ENCODE results near the gene OR52H1.

OR52H1 gene

DNA sequence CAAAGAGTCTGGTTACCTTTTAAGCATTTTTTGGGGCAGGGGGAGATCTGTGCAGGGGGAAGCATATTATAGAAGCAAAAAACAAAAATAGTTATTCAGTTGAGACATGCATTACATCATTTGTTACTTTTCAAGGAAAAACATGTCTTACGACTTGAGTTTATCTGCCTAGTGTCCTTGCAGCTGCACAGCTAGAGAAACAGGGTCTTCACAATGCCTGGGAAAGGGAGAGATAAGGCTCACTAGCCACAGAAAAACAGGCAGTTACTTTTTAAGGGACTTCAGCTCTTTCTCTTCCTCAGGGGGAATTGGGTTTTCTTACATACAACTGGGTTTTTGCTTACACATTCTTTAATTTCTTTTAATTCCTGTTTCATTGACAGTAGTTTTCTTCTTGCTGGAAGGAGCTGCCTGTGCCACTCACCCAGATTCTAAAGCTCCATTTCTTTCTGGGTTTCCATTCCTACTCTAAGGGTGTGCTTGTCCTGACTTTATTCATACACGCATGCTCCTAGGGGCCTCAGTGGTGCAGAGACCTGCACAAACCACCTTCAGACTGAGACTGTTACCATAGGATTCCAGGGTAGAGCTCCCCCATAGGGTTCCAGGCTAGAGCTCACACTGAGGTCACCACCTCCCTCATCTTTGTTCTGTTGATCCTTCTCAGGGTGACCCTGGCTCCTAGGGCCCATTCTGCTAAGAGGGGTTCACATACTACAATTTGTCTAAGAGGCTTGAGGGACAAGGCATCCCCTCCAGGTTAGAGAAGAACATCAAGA is 17.1 kb downstream of the OR52H1 start:
- DNase-seq: no peak

DNA sequence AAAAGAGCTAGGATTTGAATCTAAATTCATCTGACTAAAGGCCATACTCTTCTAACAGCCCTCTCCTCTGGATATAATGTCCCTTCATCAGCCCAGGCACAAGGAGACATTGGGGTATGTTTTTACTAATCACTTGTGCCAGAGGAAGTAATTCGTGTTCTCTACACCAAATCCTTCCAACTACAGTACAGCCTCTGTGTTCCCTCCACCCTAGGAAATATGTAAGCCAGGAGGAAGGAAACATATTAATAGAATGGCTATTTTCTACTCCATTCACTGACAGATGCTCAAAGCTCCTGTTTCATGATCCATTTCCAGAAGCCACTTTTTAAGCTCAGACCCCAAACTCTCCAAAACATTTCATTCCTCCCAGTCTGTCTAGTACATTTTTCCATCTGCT is 19.8 kb downstream of the OR52H1 start:
- DNase-seq: no peak

DNA sequence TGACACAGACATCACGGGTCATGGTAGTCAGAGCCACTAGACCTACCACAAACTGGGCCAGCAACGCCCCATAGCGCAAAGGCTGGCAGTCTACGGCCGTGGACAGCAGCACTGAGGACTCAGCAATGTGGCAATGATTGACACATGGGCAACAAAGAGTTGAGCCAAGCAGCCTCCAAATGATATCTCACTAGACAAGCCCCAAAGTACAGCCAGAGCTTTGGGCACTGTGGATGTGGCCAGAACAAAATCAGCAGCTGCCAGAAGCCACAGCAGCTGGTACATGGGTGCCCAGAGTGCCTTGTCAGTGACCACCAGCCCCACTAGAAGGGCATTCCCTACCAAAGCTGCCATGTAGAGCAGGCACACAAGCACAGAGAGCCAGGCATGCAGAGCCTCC is 20.6 kb downstream of the OR52H1 start:
- DNase-seq: no peak

DNA sequence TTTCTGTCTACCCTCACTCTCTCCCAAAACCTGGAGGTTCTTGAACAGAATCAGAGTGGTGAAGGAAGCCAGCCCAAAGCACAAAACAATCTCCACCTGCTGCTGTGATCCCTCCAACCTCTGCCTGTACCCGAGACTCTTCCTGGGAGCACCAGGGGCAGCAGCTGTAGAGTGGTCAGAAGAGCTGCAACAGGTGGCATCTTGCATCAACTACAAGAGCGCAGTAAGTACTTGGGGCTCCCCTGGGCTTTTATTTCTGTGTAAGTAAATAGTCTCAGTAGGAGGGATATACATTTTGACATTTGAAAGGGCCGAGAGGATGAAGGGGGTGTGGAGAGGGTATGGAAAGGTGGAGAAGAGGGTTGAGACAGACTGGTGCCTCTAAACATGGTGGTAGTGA is 23.6 kb downstream of the OR52H1 start:
- DNase-seq: no peak

DNA sequence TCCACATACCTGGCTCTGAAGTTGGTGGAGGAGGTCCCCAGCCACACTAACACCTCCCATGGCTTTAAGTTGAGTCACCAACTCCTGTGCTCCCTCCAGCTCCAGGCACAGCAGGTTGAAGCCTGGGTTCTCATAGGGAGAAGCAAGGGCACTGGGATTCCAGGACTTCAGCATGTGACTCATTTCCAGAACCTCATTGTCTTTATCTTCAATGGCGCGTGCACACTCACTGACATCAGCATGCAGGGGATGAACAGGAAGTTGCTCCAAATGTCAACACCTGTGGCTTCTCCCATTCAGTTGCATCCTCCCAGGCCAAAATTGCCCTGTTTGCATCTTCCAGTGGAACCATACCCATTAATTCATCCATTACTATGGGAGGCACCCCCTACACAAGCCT is 26.0 kb downstream of the OR52H1 start:
- no peak for DNase-seq

DNA sequence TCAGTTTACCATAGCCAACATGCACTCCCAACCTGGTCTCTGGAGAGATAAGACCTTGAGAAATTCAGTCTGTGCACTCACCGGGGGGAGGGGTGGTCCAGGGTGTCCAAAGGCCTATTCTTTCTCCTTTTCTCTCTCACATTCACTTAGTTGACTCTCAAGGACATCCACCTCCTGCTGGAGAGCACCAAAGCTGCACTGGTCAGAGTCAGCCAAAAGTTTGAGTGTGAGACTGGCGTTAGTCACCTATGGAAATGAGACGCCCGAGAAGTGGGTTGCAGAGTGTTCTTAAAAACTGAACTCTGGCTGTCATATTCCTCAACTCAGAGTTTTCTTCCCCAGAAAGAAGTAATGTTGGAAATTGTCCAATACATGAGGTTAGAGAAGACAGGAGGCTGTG is 26.8 kb downstream of the OR52H1 start:
- DNase-seq: no peak

DNA sequence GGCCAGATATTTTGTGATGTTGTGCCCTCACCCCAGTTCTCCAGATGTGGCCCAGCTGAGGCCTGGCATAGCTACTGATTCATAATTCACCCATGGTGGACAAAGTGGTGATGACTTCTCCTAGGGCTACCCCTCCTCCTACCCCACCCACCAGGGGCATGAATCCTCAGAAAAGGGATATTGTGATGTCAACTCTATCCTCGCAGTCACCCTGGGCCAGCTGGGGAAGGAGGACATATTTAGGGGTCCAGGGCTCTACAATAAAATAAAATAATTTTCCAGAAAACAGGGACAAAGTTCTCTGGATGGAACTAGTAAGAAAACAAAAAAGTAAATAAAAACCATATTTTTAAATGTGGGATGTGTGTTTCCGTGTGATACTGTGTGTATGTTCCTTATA is 31.7 kb downstream of the OR52H1 start, which contains the start of gene UBQLNL:
UBQLNL (minus strand) TSS at position 101 of the 400 bp plus-strand sequence. CDS start 258 bp downstream, outside the sequence.
- no peak for DNase-seq

DNA sequence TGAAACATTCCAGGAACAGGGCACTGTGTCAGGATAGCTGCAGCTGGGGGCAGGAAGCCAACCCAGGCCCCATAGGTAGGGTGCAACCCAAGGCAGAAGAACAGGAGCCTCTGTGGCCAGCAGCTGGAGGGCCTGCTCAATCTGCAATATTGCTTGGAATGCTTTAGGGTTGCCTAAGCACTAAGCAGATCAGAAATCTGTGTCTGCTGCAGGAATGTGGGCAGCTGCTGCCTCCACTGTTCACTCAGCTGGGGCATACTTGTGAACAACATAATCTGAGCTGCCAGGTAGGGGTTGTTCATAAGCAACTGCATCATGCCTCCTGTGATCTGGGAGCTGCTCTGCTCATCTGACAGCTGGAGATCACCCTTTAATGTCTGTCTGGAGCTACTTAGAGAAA is 33.5 kb downstream of the OR52H1 start:
- no peak for DNase-seq

DNA sequence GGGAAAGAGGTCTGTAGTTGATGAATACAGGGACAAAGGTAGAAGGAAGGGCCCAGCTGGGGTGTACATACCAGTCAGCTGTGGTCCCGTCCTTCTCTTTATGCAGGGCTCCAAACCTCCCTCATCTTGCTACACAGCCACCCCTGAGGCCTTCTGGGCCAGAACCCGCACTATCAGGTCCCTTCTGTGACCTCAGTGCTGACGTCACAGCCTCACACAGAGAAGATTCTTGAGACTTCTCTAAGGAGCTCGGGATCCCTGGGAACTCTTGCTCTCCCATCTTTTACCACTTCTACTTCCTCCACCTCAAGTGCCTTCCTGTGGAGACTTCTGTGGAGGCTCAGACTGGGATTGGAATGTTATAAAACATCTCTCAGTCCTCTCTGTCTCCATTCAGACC is 38.5 kb downstream of the OR52H1 start, which contains the start of gene UBQLN3:
UBQLN3 (minus strand) TSS at position 155 of the 400 bp plus-strand sequence. CDS start 399 bp downstream, outside the sequence.
- DNase-seq: no peak

DNA sequence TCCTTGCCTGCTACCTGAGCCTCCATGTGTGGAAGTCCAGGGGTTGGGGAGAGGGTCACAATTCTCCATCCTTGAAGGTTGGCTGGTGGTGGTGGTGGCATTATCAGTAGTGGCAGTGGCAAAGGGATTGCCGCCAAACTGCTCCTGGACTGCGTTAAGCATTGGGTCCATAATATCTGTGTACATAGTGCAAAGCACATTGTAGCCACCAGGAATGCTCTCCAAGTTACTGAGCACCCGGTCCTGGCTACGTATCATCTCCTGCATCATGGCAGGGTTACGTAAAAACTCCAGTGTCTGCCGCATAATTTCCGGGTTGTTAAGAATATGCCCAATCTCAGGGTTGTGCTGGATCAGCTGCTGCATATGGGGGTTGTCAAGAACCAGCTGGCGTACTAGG is 39.7 kb downstream of the OR52H1 start:
- no peak for DNase-seq

DNA sequence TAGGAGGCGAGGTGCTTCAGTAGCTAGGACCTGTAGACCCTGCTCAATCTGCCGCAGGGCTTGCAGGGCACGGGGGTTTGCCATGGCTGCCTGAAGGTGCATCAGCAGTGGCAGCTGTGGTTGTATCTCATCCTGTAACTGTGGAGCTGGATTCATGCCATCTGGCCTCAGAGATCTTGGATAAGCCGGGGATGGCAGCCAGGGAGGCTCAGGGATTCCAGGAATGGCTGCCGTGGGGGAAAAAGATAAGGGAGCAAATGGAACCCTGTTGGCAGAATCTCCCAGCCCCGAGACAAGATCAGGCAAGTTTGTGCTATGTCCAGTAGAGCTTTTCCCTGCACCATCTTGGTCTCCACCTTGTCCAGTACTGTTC is 40.4 kb downstream of the OR52H1 start:
- DNase-seq: no peak

DNA sequence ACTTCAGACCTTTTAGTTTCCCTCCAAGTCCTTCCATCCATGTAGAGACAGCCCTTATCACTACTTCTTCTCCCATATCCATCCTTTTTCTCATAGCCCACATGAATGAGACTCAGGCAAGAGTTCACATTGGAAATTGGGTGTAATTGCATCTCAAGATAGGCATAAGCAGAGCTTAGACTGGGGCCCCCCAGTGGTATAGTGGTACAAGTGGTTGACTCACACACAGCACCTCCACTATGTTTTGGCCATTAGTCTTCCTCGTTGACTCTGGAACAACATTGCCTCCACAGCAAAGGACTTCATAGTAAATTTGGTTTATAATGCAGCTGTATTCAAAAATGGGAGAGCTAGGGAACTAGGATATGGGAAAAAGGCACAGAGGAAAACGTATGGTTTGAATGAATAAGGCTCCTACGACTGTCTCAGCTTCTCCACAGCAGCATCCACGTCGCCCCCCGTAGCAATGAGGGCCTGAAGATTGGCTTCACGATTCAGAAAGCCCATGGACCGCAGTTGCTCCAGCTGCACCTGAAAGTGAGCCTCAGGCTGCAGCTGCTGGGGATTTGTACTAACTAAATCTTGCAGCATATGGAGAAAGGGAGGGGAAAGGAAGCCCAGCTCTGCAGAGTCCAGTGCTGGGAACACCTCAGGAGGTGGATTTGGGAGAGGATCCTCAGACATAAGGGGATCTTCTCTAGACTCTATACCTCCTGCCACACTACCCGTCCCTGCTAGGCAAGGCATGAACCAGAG is 41.0 kb downstream of the OR52H1 start:
- DNase-seq: no peak

DNA sequence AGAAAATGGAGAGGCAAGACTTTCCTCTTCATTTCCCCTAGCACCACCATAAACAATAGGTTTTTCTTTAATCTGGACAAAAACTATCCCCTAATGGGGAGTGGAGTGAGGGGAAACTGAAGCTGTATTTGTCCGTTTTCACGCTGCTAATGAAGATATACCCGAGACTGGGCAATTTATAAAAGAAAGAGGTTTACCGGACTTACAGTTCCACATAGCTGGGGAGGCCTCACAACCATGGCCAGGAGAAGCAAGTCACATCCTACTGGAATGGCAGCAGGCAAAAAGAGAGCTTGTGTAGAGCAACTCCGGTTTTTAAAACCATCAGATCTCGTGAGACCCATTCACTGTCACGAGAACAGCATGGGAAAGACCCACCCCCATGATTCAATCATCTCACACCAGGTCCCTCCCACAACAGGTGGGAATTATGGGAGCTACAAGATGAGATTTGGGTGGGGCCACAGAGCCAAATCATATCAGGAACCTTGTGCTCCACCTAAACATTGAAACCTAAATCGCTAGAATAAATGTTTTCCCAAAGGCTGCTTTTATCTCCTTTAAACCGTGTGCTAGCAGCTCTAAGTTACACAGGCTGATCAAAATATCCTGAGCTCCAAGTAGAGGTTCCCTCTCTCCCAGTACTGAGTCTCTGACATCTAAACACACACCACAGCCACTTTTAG is 42.8 kb downstream of the OR52H1 start:
- DNase-seq: no peak

DNA sequence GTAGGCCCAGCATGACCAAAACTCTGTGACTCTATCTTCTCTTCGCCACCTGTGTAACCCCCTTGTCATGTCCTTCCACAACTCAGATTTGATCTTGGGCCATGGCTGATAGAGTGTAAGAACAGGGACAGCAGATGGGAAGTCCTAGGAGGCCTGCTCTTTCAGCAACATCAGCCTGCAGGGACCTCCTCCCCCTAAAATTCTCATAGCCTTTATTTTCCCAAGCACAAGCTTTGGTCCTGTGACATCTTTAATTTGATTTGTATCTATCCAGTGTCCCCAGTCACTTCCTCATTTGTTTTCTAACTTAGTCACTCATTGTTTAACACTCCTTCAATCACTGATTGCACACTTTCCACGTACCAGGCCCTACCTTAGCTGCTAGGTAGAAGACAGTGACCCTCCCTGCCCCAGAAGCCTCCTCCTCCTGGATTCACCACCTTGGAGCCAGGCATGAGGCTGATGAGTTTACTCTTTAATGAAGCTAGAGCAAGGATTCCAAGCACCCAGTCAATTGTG is 43.9 kb downstream of the OR52H1 start:
- DNase-seq: no peak

DNA sequence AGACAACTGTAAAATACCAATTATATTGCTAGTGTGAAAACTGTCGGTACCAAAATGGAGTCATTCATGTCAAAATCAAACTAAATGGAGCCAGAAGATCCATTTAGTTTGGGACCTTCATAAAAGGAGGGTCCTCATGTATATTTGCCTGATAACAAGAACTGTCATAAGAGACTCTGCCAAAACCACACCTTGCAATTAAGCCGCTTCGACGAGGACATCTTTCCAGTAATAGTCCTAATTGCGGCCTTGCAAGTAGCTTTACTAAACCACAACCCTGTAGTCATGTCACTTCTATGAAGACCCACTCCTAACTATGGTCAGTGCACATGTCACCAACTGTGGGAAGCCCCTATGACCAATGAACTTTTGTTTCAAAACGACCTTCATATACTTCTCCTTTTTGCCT is 47.9 kb downstream of the OR52H1 start:
- no peak for DNase-seq

DNA sequence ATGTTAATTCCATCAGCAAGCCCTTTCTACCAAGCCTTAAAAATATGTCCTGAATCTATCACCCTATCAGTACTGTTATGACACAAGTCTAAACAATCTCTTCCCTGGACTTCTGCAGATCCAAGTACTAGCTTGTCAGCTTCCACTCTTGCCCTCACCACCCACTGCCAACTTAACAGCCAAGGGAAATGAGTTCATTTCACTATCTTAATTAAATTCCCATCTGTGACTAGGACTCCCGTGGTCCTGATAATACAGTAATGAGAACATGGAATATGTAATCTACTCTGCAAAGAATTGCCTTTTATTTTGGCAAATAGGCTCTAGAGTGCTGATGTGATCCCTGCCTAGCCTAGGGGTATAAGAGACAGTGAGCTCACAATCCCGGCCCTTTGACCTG is 48.7 kb downstream of the OR52H1 start:
- no peak for DNase-seq

Data from islet precursor cell (in vitro differentiated cells).